Skeletal muscle tissue (tissue), 2 donors: ENCODE measurements around the gene PAPOLB. TPM values are rescaled to one million over a fixed set of nuclear protein-coding genes. Genes with fewer than 3 reads are reported as not detected.

Experiments
- small RNA-seq: library from RNA; depleted of rRNA; stranded (forward); fragments of <200 nt; gene quantifications from one replicate; pipeline ENCODE3, GENCODE V24; 2014
- total RNA-seq: library from RNA; depleted of rRNA; stranded (reverse); fragments of >200 nt; gene quantifications from one replicate; pipeline ENCODE4 v1.2.3, GENCODE V29; 2014

PAPOLB gene
- total RNA-seq, 1 donor from 2014 or later, result under 0.01 TPM

Small RNAs within 50 kb of the gene (small RNA-seq; reads per million reads assigned to genes)
- gene RF00019, result not detected

Other genes starting within 250 kb of the PAPOLB start
- gene FOXK1, start 179.7 kb downstream of the PAPOLB start, total RNA-seq, result 17.2 TPM
- 13.6 TPM for gene AP5Z1, start 86.4 kb downstream of the PAPOLB start, total RNA-seq
- 1.0 TPM for gene RADIL, start 21.7 kb upstream of the PAPOLB start, total RNA-seq
- not detected for gene MMD2, start 97.2 kb upstream of the PAPOLB start, total RNA-seq
- 6.3 TPM for gene RBAK, start 183.8 kb upstream of the PAPOLB start, total RNA-seq